GM12878 (cell line): Measurements from ENCODE around the gene CSH1. TPM values are rescaled to one million over a fixed set of nuclear protein-coding genes. Genes with fewer than 3 reads are reported as not detected.
A peak's percentile ranks its signal among the peaks of the same experiment; 100 is the strongest.

Source experiments
- ATF2 ChIP-seq: IDR thresholded peaks from 2 replicates; pipeline ENCODE4 v1.6.1; 2012; ENCODE audit warnings: low read length, inconsistent platforms
- BMI1 ChIP-seq: fragments of 450-650 bp; IDR thresholded peaks from 2 replicates; pipeline ENCODE4 v1.6.1; 2016; ENCODE audit warnings: mild to moderate bottlenecking, moderate library complexity, borderline replicate concordance
- CUX1 ChIP-seq: IDR thresholded peaks from 2 replicates; pipeline ENCODE4 v1.6.1; 2012; ENCODE audit warnings: improper control_type of control experiment, low read depth, low read length; ENCODE audit not compliant: insufficient replicate concordance
- EED ChIP-seq: sonication (generic); IDR thresholded peaks from 2 replicates; pipeline ENCODE4 v1.6.1; 2016; ENCODE audit warnings: antibody characterized with exemption, low read depth
- JUNB ChIP-seq: IDR thresholded peaks from 2 replicates; pipeline ENCODE4 v1.6.1; 2016; ENCODE audit warnings: antibody characterized with exemption, mild to moderate bottlenecking
- MTA2 ChIP-seq: fragments of 450-650 bp; IDR thresholded peaks from 2 replicates; pipeline ENCODE4 v1.6.1; 2016; ENCODE audit warnings: low read depth, mild to moderate bottlenecking, moderate library complexity
- NFXL1 ChIP-seq: fragments of 450-650 bp; IDR thresholded peaks from 2 replicates; pipeline ENCODE4 v1.6.1; 2017; ENCODE audit warnings: antibody characterized with exemption, mild to moderate bottlenecking, borderline replicate concordance
- NR2F1 ChIP-seq: fragments of 450-650 bp; conservative IDR thresholded peaks from 2 replicates; pipeline ENCODE4 v1.6.1; 2017; ENCODE audit warnings: mild to moderate bottlenecking
- PAX5 ChIP-seq: IDR thresholded peaks from 2 replicates; pipeline ENCODE4 v1.6.1; 2011; ENCODE audit warnings: low read depth, low read length, borderline replicate concordance
- POLR2A ChIP-seq: IDR thresholded peaks from 2 replicates; pipeline ENCODE4 v1.6.1; 2011; ENCODE audit warnings: low read depth, mild to moderate bottlenecking, low read length
- SMAD5 ChIP-seq: IDR thresholded peaks from 2 replicates; pipeline ENCODE4 v1.6.1; 2016; ENCODE audit warnings: antibody characterized with exemption, low read depth
- SMC3 ChIP-seq: IDR thresholded peaks from 2 replicates; pipeline ENCODE4 v1.6.1; 2011; ENCODE audit warnings: low read length, improper control_type of control experiment, borderline replicate concordance
- TAF1 ChIP-seq: IDR thresholded peaks from 2 replicates; pipeline ENCODE4 v1.6.1; 2011; ENCODE audit warnings: mild to moderate bottlenecking, low read depth, low read length, borderline replicate concordance
- ZBED1 ChIP-seq: IDR thresholded peaks from 2 replicates; pipeline ENCODE4 v1.6.1; 2016; ENCODE audit warnings: borderline replicate concordance
- ZNF384 ChIP-seq: IDR thresholded peaks from 2 replicates; pipeline ENCODE4 v1.6.1; 2012; ENCODE audit warnings: low read depth, mild to moderate bottlenecking, low read length, improper control_type of control experiment, borderline replicate concordance
- polyA plus RNA-seq, 11 experiments: library from polyadenylated mRNA; depleted of rRNA in 4 of 11; unstranded in 6 of 11; stranded (reverse) in 5 of 11; fragments of >200 nt; fragmentation: Nextera tagmentation in 4 of 11; fragmentation: Illumina TruSeq in 1 of 11; extraction: Ambion mirVana in 4 of 11; extraction: Trizol in 1 of 11; gene quantifications; 1 replicate in 1 of 11; 2 replicates in 10 of 11; pipeline versions ENCODE4 v1.2.1 to v1.2.3, GENCODE V29; 2011 to 2016; ENCODE audit warnings: inconsistent platforms in 2 of 11, missing spikeins in 2 of 11, low read depth in 1 of 11
- total RNA-seq, 4 experiments: library from RNA; depleted of rRNA in 3 of 4; stranded (reverse); fragments of >200 nt in 3 of 4; fragmentation: Illumina TruSeq in 1 of 4; extraction: Trizol in 1 of 4; gene quantifications; 2 replicates each; pipeline versions ENCODE4 v1.2.1 to v1.2.3, GENCODE V29; 2013 to 2021
- TF ChIP-seq, protein P1 (sequence below): IDR thresholded peaks from 2 replicates; pipeline ENCODE4 v1.6.1; 2011; ENCODE audit warnings: mild to moderate bottlenecking, low read depth, low read length, moderate library complexity; ENCODE audit not compliant: insufficient replicate concordance
- TF ChIP-seq, protein P2 (sequence below): fragments of 450-650 bp; IDR thresholded peaks from 2 replicates; pipeline ENCODE4 v1.6.1; 2017; ENCODE audit warnings: mild to moderate bottlenecking, moderate library complexity
- TF ChIP-seq, protein P3 (sequence below): IDR thresholded peaks from 2 replicates; pipeline ENCODE4 v1.6.1; 2012; ENCODE audit warnings: low read depth, low read length, improper control_type of control experiment

CSH1 gene
- total and polyA plus RNA-seq, 10 of the 15 experiments (the other 5 are each of a cell fraction or from before 2014, with no cell fraction given), result not detected

DNA sequence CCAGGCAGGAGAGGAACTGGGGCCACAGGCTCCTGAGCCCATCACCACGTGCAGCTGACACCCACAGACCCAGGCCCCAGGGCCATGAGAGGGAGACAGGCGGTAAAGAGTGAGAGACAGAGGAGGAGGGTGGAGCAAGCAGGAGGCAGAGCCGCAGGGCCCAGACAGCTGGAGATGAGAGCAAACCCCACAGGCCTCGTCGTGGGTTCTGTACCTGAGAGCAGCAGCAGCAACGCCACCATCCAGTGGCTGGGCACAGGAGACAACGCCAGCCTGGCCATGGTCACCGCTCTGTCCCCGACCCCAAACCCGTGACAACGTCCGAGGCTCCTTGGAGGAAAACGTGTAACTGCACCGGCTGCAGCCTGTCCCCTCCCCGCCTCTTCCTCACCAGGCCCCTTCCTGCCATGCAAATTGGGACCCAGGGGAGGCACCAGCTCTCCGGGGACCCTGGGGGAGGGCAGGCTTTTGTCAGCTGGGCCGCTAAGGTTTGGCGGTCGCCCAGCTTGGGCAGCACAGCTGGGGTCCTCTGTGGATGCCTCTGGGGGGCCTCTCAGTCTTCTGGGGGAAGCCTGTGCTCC is 35.7 kb upstream of the CSH1 start, which contains the start of gene CD79B (continued):
- TF ChIP-seq CUX1, result peak; percentile 58
- no peak for TF ChIP-seq SMAD5
- no peak for TF ChIP-seq ATF2
- TF ChIP-seq, protein P1, sequence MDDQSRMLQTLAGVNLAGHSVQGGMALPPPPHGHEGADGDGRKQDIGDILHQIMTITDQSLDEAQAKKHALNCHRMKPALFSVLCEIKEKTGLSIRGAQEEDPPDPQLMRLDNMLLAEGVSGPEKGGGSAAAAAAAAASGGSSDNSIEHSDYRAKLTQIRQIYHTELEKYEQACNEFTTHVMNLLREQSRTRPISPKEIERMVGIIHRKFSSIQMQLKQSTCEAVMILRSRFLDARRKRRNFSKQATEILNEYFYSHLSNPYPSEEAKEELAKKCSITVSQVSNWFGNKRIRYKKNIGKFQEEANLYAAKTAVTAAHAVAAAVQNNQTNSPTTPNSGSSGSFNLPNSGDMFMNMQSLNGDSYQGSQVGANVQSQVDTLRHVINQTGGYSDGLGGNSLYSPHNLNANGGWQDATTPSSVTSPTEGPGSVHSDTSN, result peak; percentile 15
- peak; percentile 71; the same call in 1 of the 2 replicates for TF ChIP-seq PAX5
- peak; percentile 60; the same call in 1 of the 2 replicates for TF ChIP-seq EED
- TF ChIP-seq JUNB, result no peak
- no peak; the same call in 1 of the 2 replicates for TF ChIP-seq NFXL1
- TF ChIP-seq, protein P2, sequence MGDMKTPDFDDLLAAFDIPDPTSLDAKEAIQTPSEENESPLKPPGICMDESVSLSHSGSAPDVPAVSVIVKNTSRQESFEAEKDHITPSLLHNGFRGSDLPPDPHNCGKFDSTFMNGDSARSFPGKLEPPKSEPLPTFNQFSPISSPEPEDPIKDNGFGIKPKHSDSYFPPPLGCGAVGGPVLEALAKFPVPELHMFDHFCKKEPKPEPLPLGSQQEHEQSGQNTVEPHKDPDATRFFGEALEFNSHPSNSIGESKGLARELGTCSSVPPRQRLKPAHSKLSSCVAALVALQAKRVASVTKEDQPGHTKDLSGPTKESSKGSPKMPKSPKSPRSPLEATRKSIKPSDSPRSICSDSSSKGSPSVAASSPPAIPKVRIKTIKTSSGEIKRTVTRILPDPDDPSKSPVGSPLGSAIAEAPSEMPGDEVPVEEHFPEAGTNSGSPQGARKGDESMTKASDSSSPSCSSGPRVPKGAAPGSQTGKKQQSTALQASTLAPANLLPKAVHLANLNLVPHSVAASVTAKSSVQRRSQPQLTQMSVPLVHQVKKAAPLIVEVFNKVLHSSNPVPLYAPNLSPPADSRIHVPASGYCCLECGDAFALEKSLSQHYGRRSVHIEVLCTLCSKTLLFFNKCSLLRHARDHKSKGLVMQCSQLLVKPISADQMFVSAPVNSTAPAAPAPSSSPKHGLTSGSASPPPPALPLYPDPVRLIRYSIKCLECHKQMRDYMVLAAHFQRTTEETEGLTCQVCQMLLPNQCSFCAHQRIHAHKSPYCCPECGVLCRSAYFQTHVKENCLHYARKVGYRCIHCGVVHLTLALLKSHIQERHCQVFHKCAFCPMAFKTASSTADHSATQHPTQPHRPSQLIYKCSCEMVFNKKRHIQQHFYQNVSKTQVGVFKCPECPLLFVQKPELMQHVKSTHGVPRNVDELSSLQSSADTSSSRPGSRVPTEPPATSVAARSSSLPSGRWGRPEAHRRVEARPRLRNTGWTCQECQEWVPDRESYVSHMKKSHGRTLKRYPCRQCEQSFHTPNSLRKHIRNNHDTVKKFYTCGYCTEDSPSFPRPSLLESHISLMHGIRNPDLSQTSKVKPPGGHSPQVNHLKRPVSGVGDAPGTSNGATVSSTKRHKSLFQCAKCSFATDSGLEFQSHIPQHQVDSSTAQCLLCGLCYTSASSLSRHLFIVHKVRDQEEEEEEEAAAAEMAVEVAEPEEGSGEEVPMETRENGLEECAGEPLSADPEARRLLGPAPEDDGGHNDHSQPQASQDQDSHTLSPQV, result no peak
- no peak; the same call in 1 of the 2 replicates for TF ChIP-seq MTA2
- TF ChIP-seq ZBED1, result no peak
- TF ChIP-seq TAF1, result peak; percentile 47; the same call in 1 of the 2 replicates
- peak; percentile 88 for TF ChIP-seq POLR2A
- TF ChIP-seq SMC3, result no peak
- no peak for TF ChIP-seq ZNF384
- TF ChIP-seq BMI1, result no peak
- TF ChIP-seq NR2F1, result peak; percentile 60; the same call in 1 of the 2 replicates
- TF ChIP-seq, protein P3, sequence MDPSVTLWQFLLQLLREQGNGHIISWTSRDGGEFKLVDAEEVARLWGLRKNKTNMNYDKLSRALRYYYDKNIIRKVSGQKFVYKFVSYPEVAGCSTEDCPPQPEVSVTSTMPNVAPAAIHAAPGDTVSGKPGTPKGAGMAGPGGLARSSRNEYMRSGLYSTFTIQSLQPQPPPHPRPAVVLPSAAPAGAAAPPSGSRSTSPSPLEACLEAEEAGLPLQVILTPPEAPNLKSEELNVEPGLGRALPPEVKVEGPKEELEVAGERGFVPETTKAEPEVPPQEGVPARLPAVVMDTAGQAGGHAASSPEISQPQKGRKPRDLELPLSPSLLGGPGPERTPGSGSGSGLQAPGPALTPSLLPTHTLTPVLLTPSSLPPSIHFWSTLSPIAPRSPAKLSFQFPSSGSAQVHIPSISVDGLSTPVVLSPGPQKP, result no peak
